ENCODE data around the gene ZNF48.

- TF ChIP-seq CTCF (IDR thresholded peaks at IDR 0.05) (no peak), POLR2A (IDR thresholded peaks at IDR 0.05) (no peak)
Observed at GRCh38 chr16:30348113-30348512, 47.1 kb upstream of the ZNF48 start.

All from prostate gland (tissue), 2 donors.